GM23248 (cell line): ENCODE data around the gene THADA. TPM values are rescaled to one million over a fixed set of nuclear protein-coding genes. Genes with fewer than 3 reads are reported as not detected.

Experiments used
- DNase-seq: peaks from one replicate; pipeline ENCODE4 v3.0.0-alpha.2; 2015
- H2AFZ ChIP-seq: fragments of 200-600 bp; sonication (generic); 2 replicates; pipeline ENCODE4 v1.6.1; 2016; ENCODE audit warnings: antibody characterized with exemption
- H3F3A ChIP-seq: fragments of 200-600 bp; sonication (generic); 2 replicates; pipeline ENCODE4 v1.6.1; 2016; ENCODE audit warnings: mild to moderate bottlenecking, antibody characterized with exemption, mixed run types; ENCODE audit not compliant: insufficient read depth
- H3K27ac ChIP-seq: fragments of 200-600 bp; sonication (generic); 2 replicates; pipeline ENCODE4 v1.5.1; 2016; ENCODE audit warnings: mild to moderate bottlenecking
- H3K27me3 ChIP-seq: fragments of 200-600 bp; sonication (generic); replicated peaks from 2 replicates; pipeline ENCODE4 v1.6.1; 2016; ENCODE audit warnings: mild to moderate bottlenecking; ENCODE audit not compliant: insufficient read depth
- H3K36me3 ChIP-seq: fragments of 200-600 bp; sonication (generic); 2 replicates; pipeline ENCODE4 v1.6.1; 2016; ENCODE audit warnings: low read depth, mild to moderate bottlenecking
- H3K4me1 ChIP-seq: fragments of 200-600 bp; sonication (generic); 2 replicates; pipeline ENCODE4 v1.6.1; 2016; ENCODE audit warnings: mild to moderate bottlenecking; ENCODE audit not compliant: insufficient read depth
- H3K4me2 ChIP-seq: fragments of 200-600 bp; sonication (generic); one replicate; pipeline ENCODE4 v1.6.1; 2016; ENCODE audit warnings: mild to moderate bottlenecking; ENCODE audit not compliant: unreplicated experiment
- H3K4me3 ChIP-seq: fragments of 200-600 bp; sonication (generic); 2 replicates; pipeline ENCODE4 v1.5.1; 2016; ENCODE audit warnings: mild to moderate bottlenecking
- H3K79me2 ChIP-seq: fragments of 200-600 bp; sonication (generic); 2 replicates; pipeline ENCODE4 v1.6.1; 2016; ENCODE audit warnings: mild to moderate bottlenecking; ENCODE audit not compliant: insufficient read depth
- H3K9ac ChIP-seq: fragments of 200-600 bp; sonication (generic); 2 replicates; pipeline ENCODE4 v1.6.1; 2016; ENCODE audit warnings: mild to moderate bottlenecking
- H3K9me2 ChIP-seq: fragments of 200-600 bp; sonication (generic); 2 replicates; pipeline ENCODE4 v1.6.1; 2016; ENCODE audit warnings: mixed run types, mild to moderate bottlenecking, moderate library complexity; ENCODE audit not compliant: insufficient read depth
- H3K9me3 ChIP-seq: fragments of 200-600 bp; sonication (generic); one replicate; pipeline ENCODE4 v1.6.1; 2017; ENCODE audit warnings: low read depth
- H4K20me1 ChIP-seq: fragments of 200-600 bp; sonication (generic); 2 replicates; pipeline ENCODE4 v1.6.0; 2016; ENCODE audit not compliant: insufficient read depth
- EZH2 ChIP-seq: fragments of 200-600 bp; sonication (generic); IDR thresholded peaks from 2 replicates; pipeline ENCODE4 v1.6.1; 2018; ENCODE audit warnings: antibody characterized with exemption, mild to moderate bottlenecking; ENCODE audit not compliant: insufficient read depth, poor library complexity, severe bottlenecking
- EZH2phosphoT487 ChIP-seq: fragments of 200-600 bp; sonication (generic); IDR thresholded peaks from 2 replicates; pipeline ENCODE4 v1.6.1; 2018; ENCODE audit warnings: antibody characterized with exemption, moderate library complexity, mild to moderate bottlenecking, low read depth; ENCODE audit not compliant: insufficient read depth
- WGBS, 2 experiments: methylation state at CpG; one replicate each; pipeline ENCODE4 v1.1.6; 2015 to 2017; ENCODE audit warnings: low lambda C conversion rate in 2 of 2, low coverage in 1 of 2; ENCODE audit errors: missing lambda C conversion rate in 2 of 2; 5-methylcytosine and 5-hydroxymethylcytosine counted together
- in situ Hi-C: fragments of 300-500 bp; cut with MboI; formaldehyde crosslinking; loops from 2 replicates; pipeline ENCODE4 v1.15.0; 2020
- polyA plus RNA-seq: library from polyadenylated mRNA; unstranded; fragments of >200 nt; fragmentation: Nextera tagmentation; extraction: Ambion mirVana; gene quantifications from 2 replicates; pipeline ENCODE4 v1.2.1, GENCODE V29; 2016
- total RNA-seq: library from RNA; depleted of rRNA; stranded (reverse); fragments of >200 nt; shearing (Covaris generic); gene quantifications from 2 replicates; pipeline ENCODE4 v1.2.3, GENCODE V29; 2014

THADA gene
- total and polyA plus RNA-seq, 2 experiments from 2014 or later = 14.1 to 15.8 TPM

GRCh38 chr2:43224571-43225092 is 371.2 kb downstream of the THADA start:
- H3K9me2 ChIP-seq = no peaks in the 10 kb centered on the region
- DNase-seq = peak; percentile 72
- H3K36me3 ChIP-seq = peaks cover 22% of the 10 kb centered on the region
- no peaks in the 10 kb centered on the region for H4K20me1 ChIP-seq
- WGBS, 2 experiments = 1 to 4% methylated on average over 57 to 72 of the region's 74 CpGs
- peaks cover 40% of the 10 kb centered on the region for H3K4me1 ChIP-seq
- TF ChIP-seq EZH2 (no peak), EZH2phosphoT487 (no peak)
- H3K9me3 ChIP-seq = no peaks in the 10 kb centered on the region
- H2AFZ ChIP-seq = no peak overlapping the region
- peak overlapping the region; percentile 96 for H3K9ac ChIP-seq
- peak overlapping the region; percentile 93 for H3K4me2 ChIP-seq
- H3K4me3 ChIP-seq = peak overlapping the region; percentile 97
- peaks cover 58% of the 10 kb centered on the region for H3F3A ChIP-seq
- peaks cover 43% of the 10 kb centered on the region for H3K79me2 ChIP-seq
- peak overlapping the region; percentile 93 for H3K27ac ChIP-seq
- H3K27me3 ChIP-seq = no peaks in the 10 kb centered on the region
- in situ Hi-C loops = loop anchor here (10.0 kb wide), 1 partner anchor 250 kb away; no protein-coding TSS in a partner anchor

DNA sequence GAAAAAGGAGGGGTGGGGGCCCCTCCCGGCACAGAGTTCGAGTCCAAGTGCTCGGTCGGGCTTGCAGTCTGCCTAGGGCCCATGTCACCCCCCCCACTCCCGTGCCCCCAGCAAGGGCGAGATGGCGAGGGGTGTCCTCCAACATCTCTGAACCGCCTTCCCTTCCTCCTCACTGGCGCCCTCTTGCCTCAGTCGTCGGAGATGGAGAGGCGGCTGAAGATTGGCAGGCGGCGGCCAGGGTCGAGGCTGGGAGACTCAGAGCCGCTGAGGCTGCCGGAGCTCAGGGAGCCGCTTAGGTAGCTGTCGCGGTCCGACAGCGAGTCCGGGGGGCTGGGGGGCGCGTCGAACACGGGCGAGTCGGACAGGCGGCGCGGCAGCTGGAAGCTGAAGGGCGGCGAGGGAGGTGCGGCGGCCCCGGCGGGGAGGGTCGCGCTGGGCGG is 371.7 kb downstream of the THADA start:
- in situ Hi-C loops = loop anchor here (10.0 kb wide), 1 partner anchor 249 kb away; no protein-coding TSS in a partner anchor
- H3F3A ChIP-seq = peaks cover 58% of the 10 kb centered on the region
- H3K27ac ChIP-seq = peak overlapping the region; percentile 93
- peak overlapping the region; percentile 97 for H3K4me3 ChIP-seq
- H3K36me3 ChIP-seq = peaks cover 22% of the 10 kb centered on the region
- peak overlapping the region; percentile 96 for H3K9ac ChIP-seq
- WGBS, 2 experiments = 1% methylated on average over 30 to 33 of the region's 41 CpGs
- TF ChIP-seq EZH2 (no peak), EZH2phosphoT487 (no peak)
- no peaks in the 10 kb centered on the region for H3K9me2 ChIP-seq
- H3K27me3 ChIP-seq = no peaks in the 10 kb centered on the region
- H3K4me2 ChIP-seq = peak overlapping the region; percentile 93
- peak; percentile 80 for DNase-seq
- H3K79me2 ChIP-seq = peaks cover 45% of the 10 kb centered on the region
- no peak overlapping the region for H2AFZ ChIP-seq
- H3K9me3 ChIP-seq = no peaks in the 10 kb centered on the region
- H4K20me1 ChIP-seq = no peaks in the 10 kb centered on the region
- H3K4me1 ChIP-seq = peaks cover 40% of the 10 kb centered on the region

- Histone ChIP-seq H3K27me3 (no peaks in the 10 kb centered on the region), H4K20me1 (no peaks in the 10 kb centered on the region), H3K27ac (peak overlapping the region; percentile 93), H3K4me2 (peak overlapping the region; percentile 93), H3K4me1 (peaks cover 38% of the 10 kb centered on the region), H3K9me3 (no peaks in the 10 kb centered on the region), H3K4me3 (peak overlapping the region; percentile 97), H3K79me2 (peaks cover 46% of the 10 kb centered on the region), H3K36me3 (peaks cover 22% of the 10 kb centered on the region), H3F3A (peaks cover 55% of the 10 kb centered on the region), H3K9me2 (no peaks in the 10 kb centered on the region), H2AFZ (no peak overlapping the region), H3K9ac (peak overlapping the region; percentile 96)
- 1 to 2% methylated on average over 4 of the region's 4 CpGs for WGBS, 2 experiments
- TF ChIP-seq EZH2 (no peak), EZH2phosphoT487 (no peak)
- in situ Hi-C loops = loop anchor here (10.0 kb wide), 1 partner anchor 249 kb away; no protein-coding TSS in a partner anchor
- DNase-seq = peak; percentile 69
These were observed 372.3 kb downstream of the THADA start for GRCh38 chr2:43223521-43224001.

DNA sequence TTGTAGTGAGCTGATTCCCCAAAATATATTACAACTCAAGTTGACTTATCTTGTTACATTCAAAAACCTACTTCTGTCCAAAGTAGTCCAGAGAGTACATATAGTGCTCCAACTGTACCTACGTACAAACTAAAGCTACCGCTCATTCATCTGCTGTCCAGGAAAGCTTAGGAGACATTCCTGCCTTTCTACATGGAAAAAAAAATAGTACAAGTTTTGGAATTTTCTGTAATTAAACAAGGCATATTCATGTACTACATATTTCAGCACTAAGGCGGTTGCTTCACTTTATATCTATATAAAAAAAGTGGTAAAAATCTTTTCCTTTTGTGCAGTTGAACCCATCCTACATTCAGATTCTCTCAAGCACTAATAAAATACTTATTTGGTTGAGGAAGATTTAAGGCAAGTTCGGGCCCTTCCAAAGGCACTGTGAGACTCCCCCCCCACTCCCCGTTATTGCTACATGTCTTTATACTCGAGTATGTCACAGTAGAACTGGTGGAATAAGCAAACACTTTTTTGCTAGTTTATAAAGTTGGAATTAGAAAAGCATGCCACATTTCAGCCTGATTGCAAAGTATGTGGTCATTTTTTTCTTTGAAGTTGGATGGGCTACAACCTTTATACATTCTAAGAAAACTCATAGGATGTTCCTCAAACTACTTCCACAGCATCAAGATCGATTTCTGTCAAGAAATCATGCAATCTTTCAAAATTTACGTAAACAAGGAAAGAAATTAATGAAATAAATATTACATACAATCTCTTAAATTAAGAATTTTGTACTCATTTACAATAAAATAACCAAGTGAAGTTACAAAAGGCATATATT is 373.1 kb downstream of the THADA start:
- peak; percentile 55 for DNase-seq
- in situ Hi-C loops = loop anchor here (10.0 kb wide), 1 partner anchor 248 kb away; no protein-coding TSS in a partner anchor
- peaks cover 37% of the 10 kb centered on the region for H3K4me1 ChIP-seq
- peaks cover 46% of the 10 kb centered on the region for H3F3A ChIP-seq
- WGBS, 2 experiments = 2% methylated on average over 8 of the region's 8 CpGs
- H3K4me2 ChIP-seq = peak overlapping the region; percentile 93
- H3K9ac ChIP-seq = peak overlapping the region; percentile 96
- peak overlapping the region; percentile 93 for H3K27ac ChIP-seq
- H2AFZ ChIP-seq = no peak overlapping the region
- peaks cover 46% of the 10 kb centered on the region for H3K79me2 ChIP-seq
- peak overlapping the region; percentile 97 for H3K4me3 ChIP-seq
- H4K20me1 ChIP-seq = no peaks in the 10 kb centered on the region
- TF ChIP-seq EZH2phosphoT487 (no peak), EZH2 (no peak)
- peaks cover 22% of the 10 kb centered on the region for H3K36me3 ChIP-seq
- no peaks in the 10 kb centered on the region for H3K9me2 ChIP-seq
- H3K27me3 ChIP-seq = no peaks in the 10 kb centered on the region
- H3K9me3 ChIP-seq = no peaks in the 10 kb centered on the region
